HG03460 (cell line): ENCODE results near the gene RBM15.
A peak's percentile ranks its signal among the peaks of the same experiment; 100 is the strongest.

Experiments
- ATAC-seq: cut with Tn5 transposase; IDR thresholded peaks from one replicate; pipeline ENCODE4 v1.9.1; 2021; ENCODE audit not compliant: unreplicated experiment

RBM15 gene, protein sequence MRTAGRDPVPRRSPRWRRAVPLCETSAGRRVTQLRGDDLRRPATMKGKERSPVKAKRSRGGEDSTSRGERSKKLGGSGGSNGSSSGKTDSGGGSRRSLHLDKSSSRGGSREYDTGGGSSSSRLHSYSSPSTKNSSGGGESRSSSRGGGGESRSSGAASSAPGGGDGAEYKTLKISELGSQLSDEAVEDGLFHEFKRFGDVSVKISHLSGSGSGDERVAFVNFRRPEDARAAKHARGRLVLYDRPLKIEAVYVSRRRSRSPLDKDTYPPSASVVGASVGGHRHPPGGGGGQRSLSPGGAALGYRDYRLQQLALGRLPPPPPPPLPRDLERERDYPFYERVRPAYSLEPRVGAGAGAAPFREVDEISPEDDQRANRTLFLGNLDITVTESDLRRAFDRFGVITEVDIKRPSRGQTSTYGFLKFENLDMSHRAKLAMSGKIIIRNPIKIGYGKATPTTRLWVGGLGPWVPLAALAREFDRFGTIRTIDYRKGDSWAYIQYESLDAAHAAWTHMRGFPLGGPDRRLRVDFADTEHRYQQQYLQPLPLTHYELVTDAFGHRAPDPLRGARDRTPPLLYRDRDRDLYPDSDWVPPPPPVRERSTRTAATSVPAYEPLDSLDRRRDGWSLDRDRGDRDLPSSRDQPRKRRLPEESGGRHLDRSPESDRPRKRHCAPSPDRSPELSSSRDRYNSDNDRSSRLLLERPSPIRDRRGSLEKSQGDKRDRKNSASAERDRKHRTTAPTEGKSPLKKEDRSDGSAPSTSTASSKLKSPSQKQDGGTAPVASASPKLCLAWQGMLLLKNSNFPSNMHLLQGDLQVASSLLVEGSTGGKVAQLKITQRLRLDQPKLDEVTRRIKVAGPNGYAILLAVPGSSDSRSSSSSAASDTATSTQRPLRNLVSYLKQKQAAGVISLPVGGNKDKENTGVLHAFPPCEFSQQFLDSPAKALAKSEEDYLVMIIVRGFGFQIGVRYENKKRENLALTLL

DNA sequence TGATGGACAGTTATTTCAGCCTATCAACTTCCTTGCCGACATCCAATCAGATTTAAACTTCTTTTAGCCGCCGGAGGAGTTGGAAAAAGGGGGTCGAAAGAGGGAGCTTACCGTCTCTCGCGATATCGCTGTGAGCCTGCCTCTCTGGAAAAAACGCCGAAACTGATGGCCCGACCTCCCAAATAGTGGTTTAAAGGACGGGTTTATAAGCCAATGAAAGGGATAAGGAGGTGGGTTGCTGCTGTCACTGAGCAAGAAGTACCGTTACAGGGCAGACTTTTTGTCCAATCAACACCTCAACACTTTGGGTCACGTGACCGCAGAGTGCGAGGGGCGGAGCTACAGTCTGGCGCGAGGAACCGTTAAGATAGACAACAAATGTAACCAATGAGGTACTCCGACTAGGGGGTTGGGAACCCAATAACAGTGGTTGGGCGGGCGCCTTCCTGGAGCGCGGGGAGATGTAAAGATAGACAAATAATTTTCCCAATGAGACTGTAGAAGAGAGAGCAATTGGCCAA is at the start of gene RBM15:
Gene RBM15, plus strand, starts transcription at position 492 of the 521 bp plus-strand sequence. Its CDS starts 29 bp downstream, at position 521.
- ATAC-seq = peak; percentile 63

- no peak for ATAC-seq
These were observed 47.7 kb upstream of the RBM15 start for GRCh38 chr1:110291241-110292030.

DNA sequence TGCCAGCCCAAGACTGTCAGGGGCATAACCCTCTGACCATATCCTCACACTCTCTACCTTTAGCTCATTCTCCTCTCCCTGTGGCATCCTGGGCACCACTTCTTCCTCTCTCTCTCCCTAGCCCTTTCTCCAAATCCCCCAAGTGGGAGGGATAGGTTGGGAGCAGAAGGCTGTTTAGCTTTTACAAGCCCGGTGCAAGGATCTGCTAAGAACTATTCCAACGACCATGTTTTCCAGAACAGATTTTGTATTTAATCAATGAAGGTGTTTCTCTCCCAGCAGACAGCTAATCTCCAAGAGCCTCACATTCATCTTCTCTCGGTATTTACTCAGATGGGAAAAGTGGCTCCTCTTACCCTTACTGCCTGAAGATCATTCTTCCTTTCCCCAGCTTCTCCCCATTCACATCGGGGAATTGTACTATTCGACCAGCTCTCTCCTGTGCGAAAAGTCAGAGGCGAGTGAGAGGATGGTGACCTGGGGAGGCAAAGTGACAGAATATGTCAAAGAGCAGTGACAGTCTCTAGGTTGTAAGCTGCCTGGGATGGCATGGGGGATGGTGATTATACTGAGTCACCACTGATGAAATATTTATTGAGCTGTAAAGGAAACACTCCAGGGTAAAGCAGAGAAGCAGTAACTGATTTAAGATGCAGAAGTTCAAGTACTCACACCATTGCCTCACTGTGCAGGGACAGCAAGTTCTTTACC is 47.0 kb upstream of the RBM15 start:
- ATAC-seq = no peak

DNA sequence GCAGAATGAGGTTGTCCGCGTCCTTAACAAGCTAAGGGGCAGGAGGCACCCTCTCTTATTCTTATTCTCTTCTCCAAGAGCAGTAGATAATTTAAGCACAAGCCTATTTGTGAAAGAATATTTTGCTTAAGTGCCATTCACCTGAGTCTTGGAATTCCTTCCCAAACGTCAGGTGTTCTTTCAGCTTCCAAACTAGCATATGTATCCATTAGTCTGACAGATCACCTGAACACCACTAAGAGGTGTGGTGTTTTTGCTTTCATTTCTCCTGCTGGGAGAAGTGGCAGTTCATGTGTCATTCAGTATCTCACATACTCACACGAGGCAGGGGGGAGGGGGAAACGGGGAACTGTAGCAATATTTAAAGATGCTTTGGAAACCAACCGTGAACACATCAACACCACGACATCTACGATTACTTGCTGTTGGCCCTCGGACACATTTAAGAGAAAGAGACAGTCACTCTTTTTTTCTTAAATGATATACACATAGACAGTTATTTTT is 45.5 kb upstream of the RBM15 start:
- ATAC-seq = no peak

DNA sequence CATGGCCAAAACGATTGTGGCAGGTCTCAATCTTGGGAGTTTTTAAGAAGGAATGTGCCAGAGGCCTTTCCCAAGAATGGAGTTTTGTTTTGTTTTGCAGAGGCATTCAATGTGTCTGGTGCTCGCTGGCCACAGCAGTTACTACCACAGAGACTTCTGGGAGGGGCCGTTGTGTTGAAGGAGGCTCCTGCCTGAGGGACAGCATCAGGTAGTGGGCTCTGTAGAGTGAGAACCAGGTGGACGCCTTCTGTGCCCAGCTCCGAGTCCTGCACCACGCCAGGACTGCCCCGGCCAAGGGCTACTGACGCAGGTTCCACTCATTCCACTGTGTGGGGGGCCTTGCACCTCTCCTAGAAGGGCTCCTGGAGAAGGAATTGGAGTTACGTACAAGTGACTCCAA is 44.9 kb upstream of the RBM15 start:
- ATAC-seq = no peak

- no peak for ATAC-seq
These were observed 40.2 kb upstream of the RBM15 start for GRCh38 chr1:110298991-110299390.

- no peak for ATAC-seq
These were observed 38.6 kb upstream of the RBM15 start for GRCh38 chr1:110300412-110301085.

DNA sequence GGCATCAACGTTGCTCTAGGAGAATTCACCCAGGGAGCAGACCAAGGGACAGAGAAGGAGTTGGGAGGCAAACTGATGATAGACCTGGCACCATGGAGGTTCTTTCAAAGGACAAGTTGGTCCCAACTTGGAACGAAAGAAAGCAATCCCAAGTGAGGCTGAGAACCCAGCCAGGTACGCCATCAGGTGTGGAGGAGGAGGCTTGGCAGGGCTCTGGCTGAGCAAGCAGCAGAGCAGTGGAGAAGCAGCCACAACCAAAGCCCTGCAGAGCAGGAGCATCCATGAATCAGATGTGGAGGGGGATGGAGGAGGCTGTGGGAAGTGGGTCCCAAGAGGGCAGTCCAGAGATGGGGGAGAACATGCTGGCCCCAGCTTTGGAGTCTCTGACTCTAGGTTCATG is 36.3 kb upstream of the RBM15 start:
- ATAC-seq = no peak

- ATAC-seq = no peak
These were observed 33.2 kb upstream of the RBM15 start for GRCh38 chr1:110305900-110306420.

DNA sequence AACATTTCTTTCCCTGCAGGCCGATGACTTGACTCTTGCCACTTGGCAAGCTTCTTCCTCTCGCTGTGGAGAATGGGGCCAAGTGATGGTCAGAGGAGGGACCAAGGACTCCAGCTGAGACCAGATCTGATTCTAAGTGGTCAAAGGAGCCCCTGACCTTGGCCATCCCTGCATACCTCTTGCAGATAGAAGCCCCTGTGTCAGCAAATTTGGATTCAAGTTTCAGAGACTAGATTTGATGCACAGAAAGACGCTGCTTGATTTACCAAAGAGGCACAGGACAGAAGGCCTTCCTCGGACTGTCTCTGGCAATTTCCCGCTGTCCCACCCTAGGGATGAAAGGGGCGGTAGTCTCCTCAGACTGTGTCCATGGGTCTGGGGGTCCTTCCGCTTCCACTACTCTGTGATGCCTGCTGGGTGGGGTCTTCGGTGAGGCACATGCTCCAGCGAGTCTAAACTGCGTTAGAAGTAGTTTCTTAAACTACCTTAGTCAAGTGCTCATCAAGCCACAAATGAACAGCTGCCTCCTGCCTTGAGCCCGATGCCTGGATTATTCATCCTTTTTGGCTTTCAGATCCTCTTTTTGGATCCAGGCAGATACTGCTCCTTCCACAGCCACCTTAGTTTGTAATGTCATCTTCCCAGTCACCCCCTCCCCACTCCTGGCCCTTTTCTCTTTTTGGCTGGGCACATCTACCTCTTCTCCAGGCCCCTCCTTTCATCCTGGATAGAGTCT is 31.8 kb upstream of the RBM15 start:
- no peak for ATAC-seq

- no peak for ATAC-seq
These were observed 30.9 kb upstream of the RBM15 start for GRCh38 chr1:110308247-110308646.

- ATAC-seq = no peak
These were observed 30.0 kb upstream of the RBM15 start for GRCh38 chr1:110309139-110309538.

GRCh38 chr1:110309767-110310166 is 29.4 kb upstream of the RBM15 start:
- ATAC-seq = no peak

DNA sequence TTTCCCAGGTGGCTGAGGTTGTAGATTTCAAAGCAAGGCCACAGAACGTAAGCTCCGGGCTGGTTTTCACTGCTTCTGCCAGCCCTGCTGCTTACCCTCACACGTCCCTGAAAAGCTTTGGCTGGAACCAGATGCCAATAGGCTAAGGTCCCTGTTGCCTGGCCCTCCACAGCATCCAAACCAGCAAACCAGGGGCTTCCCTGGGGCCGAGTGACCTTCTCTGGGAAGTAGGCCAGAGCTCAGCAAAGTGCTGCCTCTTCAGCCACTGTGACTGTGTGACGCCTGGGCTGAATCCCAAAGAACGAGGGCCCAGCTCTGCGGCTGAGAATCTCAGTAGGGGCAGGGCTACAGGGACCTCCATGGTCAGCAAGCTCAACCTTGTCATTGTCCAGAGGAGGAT is 28.9 kb upstream of the RBM15 start:
- ATAC-seq = no peak

DNA sequence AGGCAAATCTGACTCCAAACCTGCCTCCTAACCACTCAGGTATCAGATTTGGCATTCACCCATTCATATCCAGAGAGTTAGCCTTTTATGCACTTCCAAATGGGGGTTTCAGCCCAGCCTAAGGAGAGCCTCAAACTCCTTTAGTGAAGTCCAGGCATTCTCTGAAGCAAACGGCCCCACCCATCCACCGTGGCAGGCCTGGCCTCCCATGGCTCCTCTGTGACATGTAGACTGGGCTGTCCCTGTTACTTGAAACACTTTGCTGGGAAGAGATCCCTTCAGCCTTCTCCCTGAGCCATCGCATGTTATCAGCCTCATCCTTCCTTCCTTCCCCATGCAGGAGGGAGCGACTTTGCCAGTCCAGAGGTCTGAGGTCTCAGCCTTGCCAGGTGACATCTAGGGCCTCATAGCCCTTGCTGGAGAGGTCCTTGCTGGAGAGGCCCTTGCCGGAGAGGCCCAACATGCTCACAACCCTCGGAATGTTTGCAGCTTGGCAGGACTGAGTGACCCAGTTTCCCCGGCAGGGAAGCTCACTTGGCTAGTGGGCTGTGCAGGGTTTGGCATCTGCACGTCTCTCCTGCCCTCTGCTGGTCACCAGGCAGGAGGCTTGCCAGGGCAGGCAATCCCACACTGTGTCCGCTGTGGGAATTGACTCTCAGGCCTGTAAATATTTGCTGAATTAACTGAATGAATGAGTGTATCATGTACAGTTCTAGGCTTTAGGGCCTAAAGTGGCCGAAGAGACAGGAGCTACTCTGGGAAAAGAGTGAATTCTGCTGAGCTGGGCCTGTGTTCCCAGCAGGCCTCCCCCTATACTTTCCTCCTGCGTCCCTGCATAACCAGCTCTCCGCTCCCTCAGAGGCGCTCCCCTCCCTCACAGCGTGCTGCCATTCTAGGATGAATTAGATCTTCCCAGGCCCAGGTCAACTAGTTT is 26.7 kb upstream of the RBM15 start:
- no peak for ATAC-seq

GRCh38 chr1:110316735-110317134 is 22.4 kb upstream of the RBM15 start:
- no peak for ATAC-seq

- no peak for ATAC-seq
These were observed 21.1 kb upstream of the RBM15 start for GRCh38 chr1:110318046-110318445.
